ENCODE measurements around the gene EYA2. TPM values are rescaled to one million over a fixed set of nuclear protein-coding genes. Genes with fewer than 3 reads are reported as not detected.

Gene EYA2
- total and polyA plus RNA-seq, 2 experiments from 2014 or later: 0.18 TPM; not detected in 1

DNA sequence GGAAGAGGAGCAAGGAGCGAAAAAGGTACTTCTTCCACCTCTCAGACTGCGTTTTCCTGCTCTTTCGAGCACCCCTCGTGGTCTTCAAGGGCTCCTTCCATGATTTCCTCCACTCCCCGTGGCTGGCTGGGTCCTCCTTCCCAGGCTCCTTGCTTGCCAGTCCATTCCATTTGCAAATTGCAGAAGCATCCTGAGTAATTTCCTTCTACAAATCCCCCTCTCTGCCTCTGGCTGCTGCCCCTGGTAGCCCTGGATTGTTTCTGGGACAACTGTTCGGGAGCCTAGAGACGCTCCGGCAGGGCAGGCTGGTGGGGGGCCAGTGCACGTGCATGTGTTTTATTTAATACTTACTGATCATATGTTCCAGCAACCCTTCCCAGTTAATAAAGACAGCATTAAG is 288.7 kb downstream of the EYA2 start:
- TF ChIP-seq EZH2phosphoT487 (IDR thresholded peaks at IDR 0.05; ENCODE audit: insufficient read depth, low read depth) (no peak), EZH2 (IDR thresholded peaks at IDR 0.05; ENCODE audit: insufficient read depth, poor library complexity, severe bottlenecking) (no peak)
- Histone ChIP-seq H3K9me2 (ENCODE audit: insufficient read depth) (no peaks in the 10 kb centered on the region), H3K27ac (no peak overlapping the region), H3K27me3 (replicated peaks; ENCODE audit: insufficient read depth) (no peaks in the 10 kb centered on the region), H4K20me1 (ENCODE audit: insufficient read depth) (no peaks in the 10 kb centered on the region), H3K9ac (no peak overlapping the region), H3K4me2 (ENCODE audit: unreplicated experiment) (no peak overlapping the region), H3K79me2 (ENCODE audit: insufficient read depth) (no peaks in the 10 kb centered on the region), H3K36me3 (ENCODE audit: low read depth) (no peaks in the 10 kb centered on the region), H3K4me1 (ENCODE audit: insufficient read depth) (no peaks in the 10 kb centered on the region), H3F3A (ENCODE audit: insufficient read depth) (no peaks in the 10 kb centered on the region), H3K4me3 (no peak overlapping the region), H2AFZ (no peak overlapping the region), H3K9me3 (ENCODE audit: low read depth) (no peaks in the 10 kb centered on the region)
- in situ Hi-C loops (cut with MboI): no loop called here
- no peak for DNase-seq
- 58 to 62% methylated on average over 9 of the region's 9 CpGs for WGBS, 2 experiments (ENCODE audit: low coverage in 1 of 2, low lambda C conversion rate in 2 of 2, missing lambda C conversion rate in 2 of 2)

DNA sequence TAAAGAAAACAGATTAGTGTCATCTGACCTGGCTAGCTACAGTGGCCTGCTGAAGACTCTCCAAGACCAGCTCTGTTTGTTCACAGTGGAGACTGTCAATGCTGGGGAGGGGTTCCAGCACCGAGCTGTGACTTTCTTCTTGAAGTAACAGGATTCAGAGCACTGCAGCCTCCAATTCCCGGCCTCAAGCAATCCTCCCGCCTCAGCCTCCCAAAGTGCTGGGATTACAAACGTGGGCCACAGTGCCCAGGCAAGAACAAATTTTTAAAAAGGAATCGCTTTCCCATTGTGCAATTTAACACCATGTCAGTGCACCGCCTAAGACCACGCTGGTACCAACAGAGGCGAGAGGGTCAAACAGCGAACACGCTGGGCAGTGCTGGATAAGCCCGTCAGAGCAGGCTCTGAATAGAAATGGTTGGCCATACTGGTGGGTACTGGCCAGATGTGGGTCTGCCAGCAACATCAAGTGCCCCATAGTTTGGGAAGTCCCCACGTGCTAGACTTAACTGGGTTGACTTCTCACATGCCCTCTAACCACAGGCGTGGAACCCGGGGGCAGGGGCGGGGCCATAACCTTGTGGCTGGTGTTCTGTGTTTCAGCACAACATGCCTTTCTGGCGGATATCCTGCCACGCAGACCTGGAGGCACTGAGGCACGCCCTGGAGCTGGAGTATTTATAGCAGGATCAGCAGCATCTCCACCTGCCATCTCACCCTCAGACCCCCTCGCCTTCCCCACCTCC is 293.0 kb downstream of the EYA2 start:
- Histone ChIP-seq H3K9ac (no peak overlapping the region), H4K20me1 (ENCODE audit: insufficient read depth) (no peaks in the 10 kb centered on the region), H3F3A (ENCODE audit: insufficient read depth) (no peaks in the 10 kb centered on the region), H2AFZ (no peak overlapping the region), H3K4me3 (no peak overlapping the region), H3K4me1 (ENCODE audit: insufficient read depth) (no peaks in the 10 kb centered on the region), H3K27ac (no peak overlapping the region), H3K79me2 (ENCODE audit: insufficient read depth) (no peaks in the 10 kb centered on the region), H3K9me3 (ENCODE audit: low read depth) (no peaks in the 10 kb centered on the region), H3K36me3 (ENCODE audit: low read depth) (no peaks in the 10 kb centered on the region), H3K4me2 (ENCODE audit: unreplicated experiment) (no peak overlapping the region), H3K9me2 (ENCODE audit: insufficient read depth) (no peaks in the 10 kb centered on the region), H3K27me3 (replicated peaks; ENCODE audit: insufficient read depth) (no peaks in the 10 kb centered on the region)
- no peak for TF ChIP-seq EZH2phosphoT487 (IDR thresholded peaks at IDR 0.05; ENCODE audit: insufficient read depth, low read depth)
- no peak for TF ChIP-seq EZH2 (IDR thresholded peaks at IDR 0.05; ENCODE audit: insufficient read depth, poor library complexity, severe bottlenecking)
- WGBS, 2 experiments (ENCODE audit: low coverage in 1 of 2, low lambda C conversion rate in 2 of 2, missing lambda C conversion rate in 2 of 2): 73 to 76% methylated on average over 16 to 19 of the region's 19 CpGs
- in situ Hi-C loops (cut with MboI): no loop called here
- no peak for DNase-seq

DNA sequence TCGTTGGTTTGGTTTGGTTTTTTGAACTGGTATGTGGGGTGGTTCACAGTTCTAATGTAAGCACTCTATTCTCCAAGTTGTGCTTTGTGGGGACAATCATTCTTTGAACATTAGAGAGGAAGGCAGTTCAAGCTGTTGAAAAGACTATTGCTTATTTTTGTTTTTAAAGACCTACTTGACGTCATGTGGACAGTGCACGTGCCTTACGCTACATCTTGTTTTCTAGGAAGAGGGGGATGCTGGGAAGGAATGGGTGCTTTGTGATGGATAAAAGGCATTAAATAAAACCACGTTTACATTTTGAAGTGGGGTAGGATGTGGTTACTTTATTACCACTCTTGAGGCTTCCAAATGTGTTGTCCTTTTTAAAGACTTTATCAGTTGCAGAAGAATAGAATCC is 293.9 kb downstream of the EYA2 start:
- Histone ChIP-seq H3K4me3 (no peak overlapping the region), H3K79me2 (ENCODE audit: insufficient read depth) (no peaks in the 10 kb centered on the region), H3K9me3 (ENCODE audit: low read depth) (no peaks in the 10 kb centered on the region), H3K9ac (no peak overlapping the region), H3F3A (ENCODE audit: insufficient read depth) (no peaks in the 10 kb centered on the region), H3K9me2 (ENCODE audit: insufficient read depth) (no peaks in the 10 kb centered on the region), H3K27ac (no peak overlapping the region), H3K4me2 (ENCODE audit: unreplicated experiment) (no peak overlapping the region), H4K20me1 (ENCODE audit: insufficient read depth) (no peaks in the 10 kb centered on the region), H2AFZ (no peak overlapping the region), H3K4me1 (ENCODE audit: insufficient read depth) (no peaks in the 10 kb centered on the region), H3K36me3 (ENCODE audit: low read depth) (no peaks in the 10 kb centered on the region), H3K27me3 (replicated peaks; ENCODE audit: insufficient read depth) (no peaks in the 10 kb centered on the region)
- in situ Hi-C loops (cut with MboI): no loop called here
- DNase-seq: no peak
- TF ChIP-seq EZH2 (IDR thresholded peaks at IDR 0.05; ENCODE audit: insufficient read depth, poor library complexity, severe bottlenecking): no peak
- no peak for TF ChIP-seq EZH2phosphoT487 (IDR thresholded peaks at IDR 0.05; ENCODE audit: insufficient read depth, low read depth)
- 67 to 71% methylated on average over 5 of the region's 5 CpGs for WGBS, 2 experiments (ENCODE audit: low coverage in 1 of 2, low lambda C conversion rate in 2 of 2, missing lambda C conversion rate in 2 of 2)

DNA sequence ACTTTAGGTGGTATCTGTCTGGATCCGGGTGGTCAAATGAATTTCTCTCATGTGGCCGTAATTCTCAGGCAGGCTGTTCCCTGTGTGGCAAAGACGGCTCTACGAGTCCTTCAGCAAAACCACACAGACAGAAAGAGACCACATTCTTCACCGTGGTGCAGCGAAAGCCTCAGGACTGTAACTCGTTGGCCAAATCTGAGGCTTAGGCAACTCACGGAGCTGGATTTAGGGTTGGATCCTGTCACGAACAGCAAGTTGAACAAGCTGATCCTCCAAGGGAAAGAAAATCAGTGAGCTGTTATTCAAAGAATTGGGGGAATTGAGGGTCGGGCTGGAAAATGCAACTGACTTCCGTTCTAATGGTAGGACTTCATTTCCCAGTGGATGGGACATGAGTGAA is 294.4 kb downstream of the EYA2 start:
- H3K4me1 ChIP-seq (ENCODE audit: insufficient read depth): no peaks in the 10 kb centered on the region
- no peak for DNase-seq
- H3K4me2 ChIP-seq (ENCODE audit: unreplicated experiment): no peak overlapping the region
- WGBS, 2 experiments (ENCODE audit: low coverage in 1 of 2, low lambda C conversion rate in 2 of 2, missing lambda C conversion rate in 2 of 2): 39 to 40% methylated on average over 8 to 11 of the region's 11 CpGs
- H3K79me2 ChIP-seq (ENCODE audit: insufficient read depth): no peaks in the 10 kb centered on the region
- no peaks in the 10 kb centered on the region for H3K9me3 ChIP-seq (ENCODE audit: low read depth)
- H3K4me3 ChIP-seq: no peak overlapping the region
- no peaks in the 10 kb centered on the region for H3K9me2 ChIP-seq (ENCODE audit: insufficient read depth)
- H3K27me3 ChIP-seq (replicated peaks; ENCODE audit: insufficient read depth): no peaks in the 10 kb centered on the region
- in situ Hi-C loops (cut with MboI): no loop called here
- H3K9ac ChIP-seq: no peak overlapping the region
- no peaks in the 10 kb centered on the region for H4K20me1 ChIP-seq (ENCODE audit: insufficient read depth)
- TF ChIP-seq EZH2 (IDR thresholded peaks at IDR 0.05; ENCODE audit: insufficient read depth, poor library complexity, severe bottlenecking) (no peak), EZH2phosphoT487 (IDR thresholded peaks at IDR 0.05; ENCODE audit: insufficient read depth, low read depth) (no peak)
- no peaks in the 10 kb centered on the region for H3K36me3 ChIP-seq (ENCODE audit: low read depth)
- no peak overlapping the region for H3K27ac ChIP-seq
- H2AFZ ChIP-seq: no peak overlapping the region
- H3F3A ChIP-seq (ENCODE audit: insufficient read depth): no peaks in the 10 kb centered on the region

Data from GM23248 (cell line).